GM12801 (cell line): ENCODE measurements around the gene WDR43.

ENCODE experiments used
- TF ChIP-seq, protein P1 (sequence below): IDR thresholded peaks from one replicate; pipeline ENCODE4 v1.5.1; 2011; ENCODE audit warnings: control low read depth; ENCODE audit not compliant: insufficient read length; ENCODE audit errors: extremely low read depth

WDR43 gene

DNA sequence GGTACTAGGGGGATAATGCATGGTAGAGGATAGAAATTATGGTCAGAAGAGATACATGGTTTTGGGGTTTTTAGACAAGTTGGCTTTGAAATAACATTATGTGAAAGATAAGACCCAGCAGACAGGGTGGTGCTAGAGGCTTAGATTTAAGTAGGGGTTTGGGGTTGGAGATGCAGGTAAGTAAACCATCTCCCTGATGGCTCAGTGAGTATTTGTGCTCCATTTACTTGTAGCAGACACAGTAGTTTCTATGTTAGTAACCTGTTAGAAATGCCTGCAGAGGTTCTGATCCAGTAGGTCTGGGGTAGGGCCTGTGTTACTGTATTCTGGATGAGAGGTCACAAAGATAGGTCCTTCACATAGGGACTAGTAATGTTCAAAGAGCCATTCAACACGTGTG is 13.7 kb downstream of the WDR43 start:
- TF ChIP-seq, protein P1, sequence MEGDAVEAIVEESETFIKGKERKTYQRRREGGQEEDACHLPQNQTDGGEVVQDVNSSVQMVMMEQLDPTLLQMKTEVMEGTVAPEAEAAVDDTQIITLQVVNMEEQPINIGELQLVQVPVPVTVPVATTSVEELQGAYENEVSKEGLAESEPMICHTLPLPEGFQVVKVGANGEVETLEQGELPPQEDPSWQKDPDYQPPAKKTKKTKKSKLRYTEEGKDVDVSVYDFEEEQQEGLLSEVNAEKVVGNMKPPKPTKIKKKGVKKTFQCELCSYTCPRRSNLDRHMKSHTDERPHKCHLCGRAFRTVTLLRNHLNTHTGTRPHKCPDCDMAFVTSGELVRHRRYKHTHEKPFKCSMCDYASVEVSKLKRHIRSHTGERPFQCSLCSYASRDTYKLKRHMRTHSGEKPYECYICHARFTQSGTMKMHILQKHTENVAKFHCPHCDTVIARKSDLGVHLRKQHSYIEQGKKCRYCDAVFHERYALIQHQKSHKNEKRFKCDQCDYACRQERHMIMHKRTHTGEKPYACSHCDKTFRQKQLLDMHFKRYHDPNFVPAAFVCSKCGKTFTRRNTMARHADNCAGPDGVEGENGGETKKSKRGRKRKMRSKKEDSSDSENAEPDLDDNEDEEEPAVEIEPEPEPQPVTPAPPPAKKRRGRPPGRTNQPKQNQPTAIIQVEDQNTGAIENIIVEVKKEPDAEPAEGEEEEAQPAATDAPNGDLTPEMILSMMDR = no peak

DNA sequence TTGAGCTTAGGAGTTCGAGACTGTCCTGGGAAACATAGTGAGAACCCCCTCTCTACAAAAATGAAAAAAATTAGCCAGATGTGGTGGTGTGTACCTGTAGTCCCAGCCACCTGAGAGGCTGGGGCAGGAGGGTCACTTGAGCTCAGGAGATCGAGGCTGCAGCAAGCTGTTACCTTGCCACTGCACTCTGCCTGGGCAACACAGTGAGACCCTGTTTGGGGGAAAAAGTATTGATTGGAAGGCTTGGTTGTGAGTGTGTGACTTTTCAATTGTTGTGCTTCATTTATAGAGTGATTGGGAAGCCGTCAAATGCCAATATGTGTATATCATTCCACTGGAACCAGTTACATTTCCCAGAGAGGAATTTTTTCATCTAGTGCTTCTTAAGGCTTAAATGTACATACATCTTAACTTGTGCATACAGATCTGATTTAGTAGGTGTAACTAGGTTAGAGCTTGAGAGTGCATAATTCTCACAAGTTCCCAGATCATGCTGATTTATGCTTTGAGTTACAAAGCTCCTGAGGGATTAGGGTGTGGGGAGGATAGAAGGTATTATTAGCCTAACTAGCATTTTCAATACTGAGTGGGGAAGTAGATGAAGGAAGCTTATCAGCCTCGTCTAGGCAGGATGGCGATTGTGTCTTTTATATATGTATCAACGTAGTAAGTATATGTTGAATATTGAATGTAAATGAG is 15.3 kb downstream of the WDR43 start:
- TF ChIP-seq, protein P1 = no peak

DNA sequence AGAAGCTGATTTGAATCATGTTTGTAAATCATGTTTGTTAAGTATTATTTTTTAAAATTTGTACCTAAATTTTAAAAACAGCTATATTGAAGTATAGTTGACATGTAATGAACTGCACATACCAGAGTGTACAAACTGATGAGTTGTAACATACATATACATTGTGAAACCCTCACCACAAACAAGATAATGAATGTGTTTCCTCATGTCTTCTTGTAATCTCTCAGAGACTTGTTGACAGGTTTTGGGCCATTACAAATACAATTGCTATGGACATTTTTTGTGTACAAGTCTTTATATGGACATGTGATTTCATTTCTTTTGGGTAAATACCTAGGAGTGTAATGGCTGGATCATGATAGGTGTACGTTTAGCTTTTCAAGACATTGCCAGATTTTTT is 21.5 kb downstream of the WDR43 start:
- TF ChIP-seq, protein P1 = no peak

DNA sequence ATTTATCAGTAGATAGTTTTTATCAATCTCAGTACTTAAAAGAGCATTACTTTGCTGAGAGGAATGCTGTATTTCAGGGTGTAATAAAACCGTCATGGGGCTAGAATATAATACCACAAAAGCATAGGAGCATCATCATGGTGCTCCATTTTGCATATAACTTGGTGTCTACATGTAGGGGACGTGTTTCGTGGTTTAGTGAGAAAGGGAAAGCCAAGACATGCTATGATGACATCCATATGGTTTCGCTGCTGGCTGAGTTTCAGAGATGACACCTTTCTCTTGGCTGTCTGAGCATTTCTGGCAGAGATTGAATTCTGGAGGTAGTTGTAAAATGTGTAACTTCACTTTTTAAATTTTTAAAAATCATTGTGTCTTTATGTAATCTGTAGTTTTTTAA is 32.4 kb downstream of the WDR43 start:
- TF ChIP-seq, protein P1 = no peak

DNA sequence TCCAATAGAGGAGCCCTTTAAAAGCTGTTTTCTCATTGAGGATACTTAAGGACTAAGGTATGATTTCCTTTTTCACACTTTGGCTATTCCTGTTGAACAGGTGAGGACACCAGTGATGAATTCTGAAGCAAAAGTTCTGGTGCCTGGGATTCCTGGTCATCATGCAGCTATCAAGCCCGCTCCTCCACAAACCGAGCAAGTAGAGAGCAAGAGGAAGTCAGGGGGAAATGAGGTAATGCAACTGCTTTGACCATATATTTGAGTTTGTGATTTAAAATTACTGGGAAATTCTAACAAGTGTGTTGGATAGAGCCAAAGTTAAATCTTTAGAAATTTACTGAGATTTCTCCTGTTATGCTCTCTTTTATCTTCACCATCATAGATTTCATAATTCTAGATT is 33.0 kb downstream of the WDR43 start:
- TF ChIP-seq, protein P1 = no peak

DNA sequence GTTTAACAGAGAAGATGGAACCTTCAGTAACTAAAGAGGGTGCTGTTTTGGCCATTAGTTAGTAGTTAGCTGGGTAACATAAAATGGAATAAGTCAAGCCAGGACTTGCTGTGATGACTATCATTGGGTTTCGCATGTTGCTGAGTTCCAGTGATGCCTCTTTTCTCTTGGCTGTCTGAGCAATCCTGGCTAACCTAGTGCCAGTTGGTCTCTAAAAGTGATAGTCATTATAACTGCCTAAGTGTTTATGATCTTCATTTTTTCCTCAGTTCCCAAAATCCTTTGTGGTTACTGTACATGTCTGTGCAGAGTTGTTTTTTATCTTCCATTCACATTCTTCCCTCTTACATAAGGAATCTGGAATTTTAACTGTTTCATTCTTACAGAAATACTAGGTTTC is 33.4 kb downstream of the WDR43 start:
- TF ChIP-seq, protein P1 = no peak

DNA sequence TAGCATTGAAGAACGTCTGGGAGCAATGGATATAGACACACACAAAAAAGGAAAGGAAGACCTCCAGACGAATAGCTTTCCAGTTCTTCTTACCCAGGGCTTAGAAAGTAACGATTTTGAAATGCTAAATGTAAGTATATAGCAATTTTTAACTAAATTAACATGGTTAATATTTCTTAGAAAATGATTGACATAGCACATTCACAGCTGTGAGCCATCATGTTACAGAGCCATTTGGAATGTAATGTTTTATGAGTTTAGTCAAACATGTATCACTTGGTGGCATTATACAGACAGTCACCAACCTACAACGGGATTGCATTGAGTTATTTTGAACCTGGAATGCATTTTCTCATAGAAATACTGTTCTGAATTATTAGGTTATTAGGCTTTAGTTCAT is 35.1 kb downstream of the WDR43 start:
- TF ChIP-seq, protein P1 = no peak
